Endodermal cell (in vitro differentiated cells): Measurements from ENCODE around the gene CAMK2D. TPM values are rescaled to one million over a fixed set of nuclear protein-coding genes. Genes with fewer than 3 reads are reported as not detected.
A peak's percentile ranks its signal among the peaks of the same experiment; 100 is the strongest.

Experiments
- DNase-seq: peaks from one replicate; pipeline ENCODE4 v3.0.0-alpha.2; 2017
- H3K27ac ChIP-seq: 2 replicates; pipeline ENCODE4 v1.5.1; 2013; ENCODE audit warnings: mild to moderate bottlenecking, low read depth, low read length, moderate library complexity
- H3K27me3 ChIP-seq: 2 replicates; pipeline ENCODE4 v1.6.1; 2013; ENCODE audit warnings: mild to moderate bottlenecking, low read length, moderate library complexity; ENCODE audit not compliant: insufficient read depth, control insufficient read depth, poor library complexity, severe bottlenecking
- H3K36me3 ChIP-seq: 2 replicates; pipeline ENCODE4 v1.7.0; 2013; ENCODE audit warnings: mild to moderate bottlenecking, low read length, moderate library complexity; ENCODE audit not compliant: control insufficient read depth, insufficient read depth
- H3K4me1 ChIP-seq: one replicate; pipeline ENCODE4 v1.7.0; 2013; ENCODE audit warnings: low read length; ENCODE audit not compliant: control insufficient read depth, insufficient read depth
- H3K4me3 ChIP-seq: 2 replicates; pipeline ENCODE4 v1.5.1; 2013; ENCODE audit warnings: mild to moderate bottlenecking, low read length, moderate library complexity
- H3K9ac ChIP-seq: 2 replicates; pipeline ENCODE4 v1.6.1; 2013; ENCODE audit warnings: mild to moderate bottlenecking, low read length, moderate library complexity; ENCODE audit not compliant: poor library complexity, severe bottlenecking; ENCODE audit errors: extremely low read depth
- H3K9me3 ChIP-seq: 2 replicates; pipeline ENCODE4 v1.6.1; 2013; ENCODE audit warnings: mild to moderate bottlenecking, low read length, moderate library complexity; ENCODE audit not compliant: control insufficient read depth
- H3K27ac Mint-ChIP-seq: 2 replicates; pipeline ENCODE4 v1.8.0; 2020; ENCODE audit warnings: mixed read lengths
- H3K27me3 Mint-ChIP-seq: 2 replicates; pipeline ENCODE4 v1.8.0; 2021; ENCODE audit warnings: mild to moderate bottlenecking, mixed read lengths; ENCODE audit not compliant: insufficient read depth
- H3K36me3 Mint-ChIP-seq: 2 replicates; pipeline ENCODE4 v1.8.0; 2020; ENCODE audit warnings: low read depth, mixed read lengths
- H3K4me1 Mint-ChIP-seq: 2 replicates; pipeline ENCODE4 v1.8.0; 2020; ENCODE audit warnings: mixed read lengths
- H3K4me3 Mint-ChIP-seq: 2 replicates; pipeline ENCODE4 v1.8.0; 2020; ENCODE audit warnings: mild to moderate bottlenecking, moderate library complexity, mixed read lengths
- H3K9me3 Mint-ChIP-seq: 2 replicates; pipeline ENCODE4 v1.8.0; 2020; ENCODE audit warnings: mild to moderate bottlenecking, mixed read lengths
- WGBS, 2 experiments: methylation state at CpG; one replicate each; pipeline versions ENCODE4 v1.1.5 to v1.1.7; 2013; ENCODE audit warnings: missing lambda C conversion rate in 2 of 2, mixed read lengths in 1 of 2; ENCODE audit not compliant: insufficient coverage in 1 of 2, insufficient read length in 1 of 2; 5-methylcytosine and 5-hydroxymethylcytosine counted together
- total RNA-seq, 2 donors: library from RNA; stranded (reverse); fragmentation: NEBNext Ultra II Directional in 1 of 2; extraction: Animal tissue kit (Norgen Biotek cat#: 25700) in 1 of 2; gene quantifications; 2 replicates in 1 of 2; 3 replicates in 1 of 2; pipeline ENCODE4 v1.2.1, GENCODE V29; 2021
- TF ChIP-seq, protein P1 (sequence below): fragments of 200-600 bp; sonication (generic); conservative IDR thresholded peaks from 2 replicates; pipeline ENCODE4 v1.5.0; 2021; ENCODE audit warnings: antibody characterized with exemption, mild to moderate bottlenecking

The CAMK2D gene
- total RNA-seq, 2 donors from 2014 or later = 91.1 to 120 TPM

GRCh38 chr4:113636438-113636818, 125.1 kb downstream of the CAMK2D start:
- Histone ChIP-seq H3K27me3 (no peaks in the 10 kb centered on the region), H3K36me3 (no peaks in the 10 kb centered on the region), H3K9ac (no peak overlapping the region), H3K9me3 (no peaks in the 10 kb centered on the region), H3K4me3 (no peak overlapping the region), H3K4me1 (peaks cover 5% of the 10 kb centered on the region), H3K27ac (no peak overlapping the region)
- H3K27ac Mint-ChIP-seq = peak overlapping the region; percentile 6
- no peak for DNase-seq
- TF ChIP-seq, protein P1, sequence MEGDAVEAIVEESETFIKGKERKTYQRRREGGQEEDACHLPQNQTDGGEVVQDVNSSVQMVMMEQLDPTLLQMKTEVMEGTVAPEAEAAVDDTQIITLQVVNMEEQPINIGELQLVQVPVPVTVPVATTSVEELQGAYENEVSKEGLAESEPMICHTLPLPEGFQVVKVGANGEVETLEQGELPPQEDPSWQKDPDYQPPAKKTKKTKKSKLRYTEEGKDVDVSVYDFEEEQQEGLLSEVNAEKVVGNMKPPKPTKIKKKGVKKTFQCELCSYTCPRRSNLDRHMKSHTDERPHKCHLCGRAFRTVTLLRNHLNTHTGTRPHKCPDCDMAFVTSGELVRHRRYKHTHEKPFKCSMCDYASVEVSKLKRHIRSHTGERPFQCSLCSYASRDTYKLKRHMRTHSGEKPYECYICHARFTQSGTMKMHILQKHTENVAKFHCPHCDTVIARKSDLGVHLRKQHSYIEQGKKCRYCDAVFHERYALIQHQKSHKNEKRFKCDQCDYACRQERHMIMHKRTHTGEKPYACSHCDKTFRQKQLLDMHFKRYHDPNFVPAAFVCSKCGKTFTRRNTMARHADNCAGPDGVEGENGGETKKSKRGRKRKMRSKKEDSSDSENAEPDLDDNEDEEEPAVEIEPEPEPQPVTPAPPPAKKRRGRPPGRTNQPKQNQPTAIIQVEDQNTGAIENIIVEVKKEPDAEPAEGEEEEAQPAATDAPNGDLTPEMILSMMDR = peak; percentile 42
- H3K27me3 Mint-ChIP-seq = no peaks in the 10 kb centered on the region
- H3K36me3 Mint-ChIP-seq = peaks cover 5% of the 10 kb centered on the region
- H3K4me1 Mint-ChIP-seq = peaks cover 30% of the 10 kb centered on the region
- 89 to 93% methylated on average over 3 of the region's 3 CpGs for WGBS, 2 experiments
- no peak overlapping the region for H3K4me3 Mint-ChIP-seq
- no peaks in the 10 kb centered on the region for H3K9me3 Mint-ChIP-seq

- H3K36me3 ChIP-seq = no peaks in the 10 kb centered on the region
- H3K9ac ChIP-seq = no peak overlapping the region
- Mint-ChIP-seq H3K9me3 (no peaks in the 10 kb centered on the region), H3K27me3 (no peaks in the 10 kb centered on the region), H3K4me1 (peaks cover 27% of the 10 kb centered on the region), H3K27ac (no peak overlapping the region), H3K36me3 (peaks cover 5% of the 10 kb centered on the region), H3K4me3 (no peak overlapping the region)
- no peaks in the 10 kb centered on the region for H3K9me3 ChIP-seq
- TF ChIP-seq, protein P1 = no peak
- no peak overlapping the region for H3K4me3 ChIP-seq
- no peak for DNase-seq
- H3K27ac ChIP-seq = no peak overlapping the region
- H3K4me1 ChIP-seq = peaks cover 5% of the 10 kb centered on the region
- 89 to 93% methylated on average over 3 of the region's 3 CpGs for WGBS, 2 experiments
- no peaks in the 10 kb centered on the region for H3K27me3 ChIP-seq
Measured at GRCh38 chr4:113635739-113636437, 125.7 kb downstream of the CAMK2D start.

GRCh38 chr4:113634081-113634969, 127.2 kb downstream of the CAMK2D start:
- WGBS, 2 experiments = 94% methylated on average over 3 of the region's 3 CpGs; no CpG with 5 or more reads in 1 of the 2 experiments
- TF ChIP-seq, protein P1 = no peak
- H3K4me3 Mint-ChIP-seq = no peak overlapping the region

More at GRCh38 chr4:113634081-113634969, 127.2 kb downstream of the CAMK2D start:
- no peaks in the 10 kb centered on the region for H3K36me3 ChIP-seq
- Mint-ChIP-seq H3K4me1 (peaks cover 16% of the 10 kb centered on the region), H3K27ac (no peak overlapping the region), H3K27me3 (no peaks in the 10 kb centered on the region), H3K9me3 (no peaks in the 10 kb centered on the region), H3K36me3 (peaks cover 5% of the 10 kb centered on the region)
- H3K9ac ChIP-seq = no peak overlapping the region
- H3K9me3 ChIP-seq = no peaks in the 10 kb centered on the region
- no peaks in the 10 kb centered on the region for H3K27me3 ChIP-seq
- H3K4me3 ChIP-seq = no peak overlapping the region
- peaks cover 5% of the 10 kb centered on the region for H3K4me1 ChIP-seq
- DNase-seq = no peak
- H3K27ac ChIP-seq = no peak overlapping the region
